DMS 273 treated with DMSO at 0.1 percent for 48 hours (cell line): ENCODE measurements around the gene TAB3.
"Not testable (repeated sequence)": the region's sequence is repeated elsewhere in the genome, so short reads cannot be mapped to it uniquely, and the experiment has no call there.

Experiments used
- DNase-seq: peaks from one replicate; lab custom pipeline; 2025; lab: John Stamatoyannopoulos, UW

TAB3 gene

GRCh38 chrX:30816079-30816478 is 73.0 kb downstream of the TAB3 start:
- DNase-seq, result no peak

- no peak for DNase-seq
These were observed 74.1 kb downstream of the TAB3 start for GRCh38 chrX:30814978-30815377.

- DNase-seq, result no peak
These were observed 76.7 kb downstream of the TAB3 start for GRCh38 chrX:30812326-30812725.

GRCh38 chrX:30806187-30806728 is 82.8 kb downstream of the TAB3 start:
- DNase-seq, result no peak

- no peak for DNase-seq
These were observed 84.6 kb downstream of the TAB3 start for GRCh38 chrX:30804462-30804861.

GRCh38 chrX:30800901-30801300 is 88.2 kb downstream of the TAB3 start:
- no peak for DNase-seq

GRCh38 chrX:30799327-30799726 is 89.7 kb downstream of the TAB3 start:
- DNase-seq, result no peak

GRCh38 chrX:30798810-30799209 is 90.2 kb downstream of the TAB3 start:
- DNase-seq, result no peak

GRCh38 chrX:30797301-30797700 is 91.8 kb downstream of the TAB3 start:
- not testable (repeated sequence) for DNase-seq

- no peak for DNase-seq
These were observed 92.8 kb downstream of the TAB3 start for GRCh38 chrX:30795981-30796958.

- DNase-seq, result no peak
These were observed 94.6 kb downstream of the TAB3 start for GRCh38 chrX:30794497-30794896.

- no peak for DNase-seq
These were observed 95.3 kb downstream of the TAB3 start for GRCh38 chrX:30793767-30794103.

- DNase-seq, result no peak
These were observed 95.8 kb downstream of the TAB3 start for GRCh38 chrX:30793075-30793766.

GRCh38 chrX:30791296-30792278 is 97.5 kb downstream of the TAB3 start:
- no peak for DNase-seq

- no peak for DNase-seq
These were observed 102.0 kb downstream of the TAB3 start for GRCh38 chrX:30787012-30787411.

GRCh38 chrX:30786374-30786773 is 102.7 kb downstream of the TAB3 start:
- no peak for DNase-seq

- DNase-seq, result no peak
These were observed 107.2 kb downstream of the TAB3 start for GRCh38 chrX:30781711-30782444.

- no peak for DNase-seq
These were observed 109.5 kb downstream of the TAB3 start for GRCh38 chrX:30779453-30780030.

- DNase-seq, result no peak
These were observed 111.5 kb downstream of the TAB3 start for GRCh38 chrX:30777575-30777974.
